ENCODE results near the gene GARNL3. TPM values are rescaled to one million over a fixed set of nuclear protein-coding genes. Genes with fewer than 3 reads are reported as not detected.

Gene GARNL3
- total and polyA plus RNA-seq, 2 experiments from 2014 or later, result 8.7 to 21.9 TPM

GRCh38 chr9:127405344-127406125 is 141.0 kb downstream of the GARNL3 start:
- no peak for DNase-seq (ENCODE audit: low spot score)
- H3K27ac Mint-ChIP-seq, result no peak overlapping the region
- H3K9me2 ChIP-seq (ENCODE audit: insufficient read depth), result no peaks in the 10 kb centered on the region

More at GRCh38 chr9:127405344-127406125, 141.0 kb downstream of the GARNL3 start:
- H3K4me1 ChIP-seq (ENCODE audit: insufficient read depth), result no peaks in the 10 kb centered on the region
- no peaks in the 10 kb centered on the region for H3K27me3 ChIP-seq (ENCODE audit: insufficient read depth)
- H4K20me1 ChIP-seq (replicated peaks; ENCODE audit: insufficient read depth), result no peaks in the 10 kb centered on the region
- Mint-ChIP-seq H3K4me3 (no peak overlapping the region), H3K27me3 (ENCODE audit: insufficient read depth, low read depth, poor library complexity) (peaks cover 8% of the 10 kb centered on the region), H3K4me1 (peaks cover 3% of the 10 kb centered on the region; the same call in 2 of the 3 replicates), H3K9me3 (no peaks in the 10 kb centered on the region), H3K36me3 (ENCODE audit: low read depth) (peaks cover 5% of the 10 kb centered on the region)
- no peak for ATAC-seq
- no peak overlapping the region for H3K27ac ChIP-seq (ENCODE audit: low read depth)
- no peaks in the 10 kb centered on the region for H3K79me2 ChIP-seq (replicated peaks; ENCODE audit: insufficient read depth)
- no peak overlapping the region for H3K4me3 ChIP-seq
- no peak for TF ChIP-seq CREB1 (CRISPR knock-in tag; IDR thresholded peaks at IDR 0.05; ENCODE audit: low read depth)
- TF ChIP-seq CTCF (conservative IDR thresholded peaks at IDR 0.05; ENCODE audit: low read depth in 2 of 2), result no peak
- TF ChIP-seq ZNF462 (CRISPR knock-in tag; IDR thresholded peaks at IDR 0.05), result no peak
- no peak for TF ChIP-seq EZH2phosphoT487 (IDR thresholded peaks at IDR 0.05; ENCODE audit: unreplicated experiment)
- TF ChIP-seq ZNF114 (CRISPR knock-in tag; IDR thresholded peaks at IDR 0.05), result no peak
- TF ChIP-seq POLR2AphosphoS5 (IDR thresholded peaks at IDR 0.05; ENCODE audit: low read depth), result no peak
- TF ChIP-seq STAT1 (IDR thresholded peaks at IDR 0.05; ENCODE audit: unreplicated experiment), result no peak
- no peak for TF ChIP-seq EZH2 (IDR thresholded peaks at IDR 0.05; ENCODE audit: low read depth, unreplicated experiment)
- no peaks in the 10 kb centered on the region for H3F3A ChIP-seq (replicated peaks; ENCODE audit: low read depth)
- no peak overlapping the region for H3K4me2 ChIP-seq
- no peak overlapping the region for H2AFZ ChIP-seq
- no peaks in the 10 kb centered on the region for H3K36me3 ChIP-seq (ENCODE audit: insufficient read depth)
